ENCODE measurements around the gene SENP6.
"Not testable (repeated sequence)": the region's sequence is repeated elsewhere in the genome, so short reads cannot be mapped to it uniquely, and the experiment has no call there.

The SENP6 gene

GRCh38 chr6:75601304-75602245 lies at the start of gene SENP6:
TSS of gene SENP6 (plus strand) at chr6:75601880. CDS start at chr6:75602525, 645 bp downstream.
- DNase-seq (ENCODE audit: low read depth): peak; percentile 86

- no peak for DNase-seq (ENCODE audit: low read depth)
These were observed 45.4 kb upstream of the SENP6 start for GRCh38 chr6:75556240-75556639.

- no peak for DNase-seq (ENCODE audit: low read depth)
These were observed 44.6 kb upstream of the SENP6 start for GRCh38 chr6:75557068-75557467.

GRCh38 chr6:75563032-75563431 lies 38.6 kb upstream of the SENP6 start:
- peak; percentile 67 for DNase-seq (ENCODE audit: low read depth)

GRCh38 chr6:75566137-75566767 lies 35.4 kb upstream of the SENP6 start:
- no peak for DNase-seq (ENCODE audit: low read depth)

GRCh38 chr6:75568100-75568499 lies 33.6 kb upstream of the SENP6 start:
- DNase-seq (ENCODE audit: low read depth): no peak

GRCh38 chr6:75568965-75569364 lies 32.7 kb upstream of the SENP6 start:
- no peak for DNase-seq (ENCODE audit: low read depth)

- peak; percentile 15 for DNase-seq (ENCODE audit: low read depth)
These were observed 31.0 kb upstream of the SENP6 start for GRCh38 chr6:75570671-75571070.

- DNase-seq (ENCODE audit: low read depth): no peak
These were observed 29.6 kb upstream of the SENP6 start for GRCh38 chr6:75572072-75572471.

GRCh38 chr6:75579951-75580350 lies 21.7 kb upstream of the SENP6 start:
- DNase-seq (ENCODE audit: low read depth): no peak

- no peak for DNase-seq (ENCODE audit: low read depth)
These were observed 20.4 kb upstream of the SENP6 start for GRCh38 chr6:75581231-75581630.

- not testable (repeated sequence) for DNase-seq (ENCODE audit: low read depth)
These were observed 17.1 kb upstream of the SENP6 start for GRCh38 chr6:75584552-75584951.

GRCh38 chr6:75588948-75589347 lies 12.7 kb upstream of the SENP6 start:
- no peak for DNase-seq (ENCODE audit: low read depth)

GRCh38 chr6:75590370-75590769 lies 11.3 kb upstream of the SENP6 start:
- DNase-seq (ENCODE audit: low read depth): no peak

- not testable (repeated sequence) for DNase-seq (ENCODE audit: low read depth)
These were observed 5.3 kb upstream of the SENP6 start for GRCh38 chr6:75596380-75596779.

GRCh38 chr6:75600768-75601167 lies 912 bp upstream of the SENP6 start:
- peak; percentile 17 for DNase-seq (ENCODE audit: low read depth)

GRCh38 chr6:75602246-75603105 lies 796 bp downstream of the SENP6 start:
- DNase-seq (ENCODE audit: low read depth): peak; percentile 55

GRCh38 chr6:75603106-75603420 lies 1.4 kb downstream of the SENP6 start:
- DNase-seq (ENCODE audit: low read depth): no peak

- DNase-seq (ENCODE audit: low read depth): no peak
These were observed 2.6 kb downstream of the SENP6 start for GRCh38 chr6:75604294-75604693.

- no peak for DNase-seq (ENCODE audit: low read depth)
These were observed 4.0 kb downstream of the SENP6 start for GRCh38 chr6:75605635-75606034.

GRCh38 chr6:75608304-75608703 lies 6.6 kb downstream of the SENP6 start:
- DNase-seq (ENCODE audit: low read depth): no peak

- no peak for DNase-seq (ENCODE audit: low read depth)
These were observed 7.4 kb downstream of the SENP6 start for GRCh38 chr6:75608956-75609533.

Measured in ELR (cell line).